K562 (cell line): ENCODE measurements around the gene SCG2. TPM values are rescaled to one million over a fixed set of nuclear protein-coding genes. Genes with fewer than 3 reads are reported as not detected.

Source experiments
- ATAC-seq: fragments of 200-7000 bp; cut with Tn5 transposase; 3 replicates; pipeline ENCODE4 v1.9.1; 2020; ENCODE audit warnings: moderate library complexity
- BruUV-seq: library from RNA; stranded (reverse); fragments of 400-500 nt; replicated peaks from 2 replicates; lab custom pipeline; 2021; lab: Mats Ljungman, UMichigan
- CTCF ChIA-PET: fragments of 300-600 bp; formaldehyde crosslinking; extraction: SDS; loops from one replicate; lab custom pipeline; 2021; ENCODE audit warnings: low intra/inter-chr PET ratio; lab: Yijun Ruan, JAX
- POLR2A ChIA-PET: fragments of 300-600, 350-650 bp; sonication (Branson Sonifier 250); formaldehyde crosslinking; extraction: SDS; loops from one replicate; lab custom pipeline; 2021; ENCODE audit warnings: antibody characterized with exemption, inconsistent platforms; lab: Yijun Ruan, JAX
- DNase-seq, 4 experiments: peaks; one replicate each; pipeline versions ENCODE4 v3.0.0 to v3.0.0-alpha.2; 2011 to 2018; ENCODE audit warnings: low spot score in 3 of 4, mixed read lengths in 3 of 4; ENCODE audit errors: extremely low read depth in 1 of 4
- FAIRE-seq: peaks from 2 replicates; lab custom pipeline; 2011; peaks lifted over from hg19 to GRCh38; lab: Jason Lieb, UNC
- H2AFZ ChIP-seq: 2 replicates; pipeline ENCODE4 v1.6.0; 2011; ENCODE audit warnings: low read depth, low read length, control low read depth, inconsistent platforms
- H3K27ac ChIP-seq: fragments of 200-600 bp; 3 replicates; pipeline ENCODE4 v1.8.0; 2011; ENCODE audit warnings: low read depth, mild to moderate bottlenecking, control low read depth, inconsistent platforms, low read length, moderate library complexity, mixed read lengths; ENCODE audit errors: extremely low read depth
- H3K27me3 ChIP-seq, 2 experiments: fragments of 300-600 bp in 1 of 2; 2 replicates in 1 of 2; 3 replicates in 1 of 2; pipeline versions ENCODE4 v1.6.0 to v1.8.0; 2011; ENCODE audit warnings: inconsistent platforms in 2 of 2, low read length in 2 of 2, mild to moderate bottlenecking in 1 of 2, mixed read lengths in 1 of 2, moderate library complexity in 1 of 2; ENCODE audit not compliant: control insufficient read depth in 2 of 2, insufficient read depth in 2 of 2
- H3K36me3 ChIP-seq: fragments of 300-600 bp; 3 replicates; pipeline ENCODE4 v1.8.0; 2011; ENCODE audit warnings: mild to moderate bottlenecking, low read length, inconsistent platforms; ENCODE audit not compliant: control insufficient read depth, insufficient read depth
- H3K4me1 ChIP-seq, 2 experiments: fragments of 200-600 bp in 1 of 2; replicated peaks in 1 of 2; 2 replicates in 1 of 2; 3 replicates in 1 of 2; pipeline versions ENCODE4 v1.5.1 to v1.8.0; 2011; ENCODE audit warnings: inconsistent platforms in 2 of 2, low read length in 2 of 2, mild to moderate bottlenecking in 1 of 2, mixed read lengths in 1 of 2, moderate library complexity in 1 of 2; ENCODE audit not compliant: control insufficient read depth in 2 of 2, insufficient read depth in 2 of 2
- H3K4me2 ChIP-seq: 2 replicates; pipeline ENCODE4 v1.6.1; 2011; ENCODE audit warnings: low read length, control low read depth, inconsistent platforms, mixed read lengths; ENCODE audit not compliant: insufficient read depth
- H3K4me3 ChIP-seq: fragments of 200-600 bp; sonication (generic), shearing (Covaris generic); 2 replicates; pipeline ENCODE4 v1.5.1; 2016; ENCODE audit warnings: control low read depth, inconsistent platforms
- H3K79me2 ChIP-seq: fragments of 200-600 bp; 3 replicates; pipeline ENCODE4 v1.8.0; 2011; ENCODE audit warnings: low read length, inconsistent platforms; ENCODE audit not compliant: control insufficient read depth, insufficient read depth
- H3K9ac ChIP-seq, 2 experiments: 2 replicates each; pipeline versions ENCODE4 v1.6.0 to v1.6.1; 2011; ENCODE audit warnings: low read depth in 2 of 2, low read length in 2 of 2, control low read depth in 1 of 2, inconsistent platforms in 1 of 2, mild to moderate bottlenecking in 1 of 2, mixed read lengths in 1 of 2; ENCODE audit not compliant: insufficient read depth in 1 of 2
- H3K9me1 ChIP-seq: one replicate; pipeline ENCODE4 v1.6.0; 2011; ENCODE audit warnings: inconsistent platforms, mild to moderate bottlenecking, low read length, moderate library complexity; ENCODE audit not compliant: control insufficient read depth, insufficient read depth
- H3K9me3 ChIP-seq: replicated peaks from 2 replicates; pipeline ENCODE4 v1.5.1; 2011; ENCODE audit warnings: low read depth, low read length, inconsistent platforms; ENCODE audit not compliant: control insufficient read depth, insufficient read depth
- H4K20me1 ChIP-seq: replicated peaks from 2 replicates; pipeline ENCODE4 v1.6.1; 2011; ENCODE audit warnings: low read length, inconsistent platforms, mixed read lengths; ENCODE audit not compliant: control insufficient read depth, insufficient read depth
- BDP1 ChIP-seq: IDR thresholded peaks from 3 replicates; pipeline ENCODE4 v1.6.1; 2011; ENCODE audit not compliant: insufficient read length, insufficient read depth
- HIVEP1 ChIP-seq: fragments of 250-450 bp; sonication (Bioruptor Pico); IDR thresholded peaks from 2 replicates; pipeline ENCODE4 v1.4.0; 2020; ENCODE audit warnings: mild to moderate bottlenecking
- MAFF ChIP-seq: IDR thresholded peaks from 2 replicates; pipeline ENCODE4 v1.6.1; 2012; ENCODE audit warnings: low read length, improper control_type of control experiment
- MCM3 ChIP-seq: fragments of 450-650 bp; IDR thresholded peaks from 2 replicates; pipeline ENCODE4 v1.6.1; 2016
- MEF2D ChIP-seq: conservative IDR thresholded peaks from 2 replicates; pipeline ENCODE4 v1.6.1; 2016; ENCODE audit warnings: low read depth, missing genetic modification characterization, missing compliant biosample characterization
- NKRF ChIP-seq: fragments of 450-650 bp; IDR thresholded peaks from 2 replicates; pipeline ENCODE4 v1.6.1; 2016; ENCODE audit warnings: borderline replicate concordance
- POLR2A ChIP-seq: fragments of 450-650 bp; conservative IDR thresholded peaks from 2 replicates; pipeline ENCODE4 v1.6.1; 2016
- SAFB2 ChIP-seq: fragments of 200-400 bp; formaldehyde crosslinking; IDR thresholded peaks from 2 replicates; pipeline ENCODE4 v1.6.1; 2018; ENCODE audit warnings: borderline replicate concordance, low read length, low read depth, moderate library complexity; ENCODE audit not compliant: severe bottlenecking
- TRIM28 ChIP-seq: fragments of 450-650 bp; IDR thresholded peaks from 2 replicates; pipeline ENCODE4 v1.6.1; 2017
- ZHX1 ChIP-seq: fragments of 150-350 bp; conservative IDR thresholded peaks from 2 replicates; pipeline ENCODE4 v1.6.1; 2014; ENCODE audit warnings: low read length
- ZNF24 ChIP-seq: fragments of 450-650 bp; IDR thresholded peaks from 2 replicates; pipeline ENCODE4 v1.6.1; 2016
- ZNF354B ChIP-seq: fragments of 250-450 bp; sonication (Bioruptor Pico); IDR thresholded peaks from 2 replicates; pipeline ENCODE4 v1.4.0; 2020
- ZNF507 ChIP-seq: conservative IDR thresholded peaks from 2 replicates; pipeline ENCODE4 v1.6.1; 2017; ENCODE audit warnings: missing genetic modification characterization, missing compliant biosample characterization
- ZNF512 ChIP-seq: IDR thresholded peaks from 2 replicates; pipeline ENCODE4 v1.6.1; 2016; ENCODE audit warnings: missing genetic modification characterization, missing compliant biosample characterization
- ZNF518B ChIP-seq: fragments of 250-450 bp; sonication (Bioruptor Pico); IDR thresholded peaks from 2 replicates; pipeline ENCODE4 v1.5.0; 2021; ENCODE audit warnings: mild to moderate bottlenecking, moderate library complexity
- ZNF77 ChIP-seq: fragments of 250-450 bp; sonication (Bioruptor Pico); IDR thresholded peaks from 2 replicates; pipeline ENCODE4 v1.5.0; 2020
- WGBS: fragments of 100-300 bp; shearing (Covaris generic); methylation state at CpG from one replicate; pipeline ENCODE4 v1.1.6; 2016; ENCODE audit warnings: low coverage, mixed read lengths; ENCODE audit not compliant: insufficient coverage; ENCODE audit errors: missing lambda C conversion rate; 5-methylcytosine and 5-hydroxymethylcytosine counted together
- in situ Hi-C: fragments of 300-500 bp; cut with MboI; formaldehyde crosslinking; loops from 4 replicates; pipeline ENCODE4 v1.15.0; 2018; ENCODE audit warnings: inconsistent platforms, mixed read lengths
- intact Hi-C: fragments of 100-400 bp; cut with micrococcal nuclease; formaldehyde crosslinking; loops from 2 replicates; pipeline ENCODE4 v1.14.2; 2022
- polyA plus RNA-seq, 8 experiments: library from polyadenylated mRNA; depleted of rRNA in 4 of 8; stranded (reverse) in 5 of 8; unstranded in 3 of 8; fragments of >200 nt; fragmentation: Nextera tagmentation in 2 of 8; fragmentation: Illumina TruSeq in 1 of 8; extraction: Ambion mirVana in 2 of 8; extraction: Trizol in 1 of 8; gene quantifications; 2 replicates each; pipeline versions ENCODE4 v1.2.1 to v1.2.3, GENCODE V29; 2011 to 2014; ENCODE audit warnings: inconsistent platforms in 1 of 8, missing spikeins in 1 of 8
- total RNA-seq, 7 experiments: library from RNA; depleted of rRNA in 6 of 7; stranded (reverse); fragments of >200 nt in 6 of 7; fragmentation: Illumina TruSeq in 2 of 7; extraction: Trizol in 2 of 7; gene quantifications; 2 replicates each; pipeline versions ENCODE4 v1.2.1 to v1.2.3, GENCODE V29; 2011 to 2021; ENCODE audit warnings: low replicate concordance in 1 of 7

SCG2 gene
- total and polyA plus RNA-seq, 9 of the 15 experiments (the other 6 are each of a cell fraction or from before 2014, with no cell fraction given), result 0.07 to 1.6 (median 1.1) TPM

GRCh38 chr2:223562078-223562477 is 40.1 kb downstream of the SCG2 start:
- intact Hi-C loops (no loop called here), in situ Hi-C loops (no loop called here)
- no peak overlapping the region for H3K4me2 ChIP-seq
- no peak for FAIRE-seq
- H3K4me1 ChIP-seq, result no peaks in the 10 kb centered on the region; a peak in 1 of 5 replicates
- H3K36me3 ChIP-seq, result no peaks in the 10 kb centered on the region
- no peak overlapping the region for H3K9ac ChIP-seq
- H3K4me3 ChIP-seq, result no peak overlapping the region
- H2AFZ ChIP-seq, result no peak overlapping the region
- no peak for ATAC-seq
- no peak for DNase-seq
- no peaks in the 10 kb centered on the region for H3K9me1 ChIP-seq
- H3K79me2 ChIP-seq, result no peaks in the 10 kb centered on the region
- H3K27ac ChIP-seq, result no peak overlapping the region
- no peaks in the 10 kb centered on the region for H4K20me1 ChIP-seq
- no peaks in the 10 kb centered on the region for H3K9me3 ChIP-seq
- WGBS, result 10% methylated on average over 2 of the region's 2 CpGs
- ChIA-PET CTCF (no interaction called here), POLR2A (interaction anchor here (0.6 kb wide), 1 partner anchor 15 kb away, joined by 3 read pairs; no protein-coding TSS in a partner anchor)
- no peaks in the 10 kb centered on the region for H3K27me3 ChIP-seq
- no TSS peak for BruUV-seq
- TF ChIP-seq TRIM28 (no peak), ZNF518B (CRISPR knock-in tag) (no peak), ZNF507 (tag) (no peak), POLR2A (no peak), BDP1 (no peak), NKRF (no peak), SAFB2 (no peak), MCM3 (no peak), ZNF512 (no peak), HIVEP1 (no peak), ZNF354B (CRISPR knock-in tag) (no peak), MAFF (no peak), ZHX1 (no peak), ZNF24 (no peak), ZNF77 (CRISPR knock-in tag) (no peak), MEF2D (no peak)
